Measurements from ENCODE around the gene SMAD3. TPM values are rescaled to one million over a fixed set of nuclear protein-coding genes. Genes with fewer than 3 reads are reported as not detected.

Gene SMAD3
- total RNA-seq, 2 donors from 2014 or later: 47.9 to 78.5 TPM

DNA sequence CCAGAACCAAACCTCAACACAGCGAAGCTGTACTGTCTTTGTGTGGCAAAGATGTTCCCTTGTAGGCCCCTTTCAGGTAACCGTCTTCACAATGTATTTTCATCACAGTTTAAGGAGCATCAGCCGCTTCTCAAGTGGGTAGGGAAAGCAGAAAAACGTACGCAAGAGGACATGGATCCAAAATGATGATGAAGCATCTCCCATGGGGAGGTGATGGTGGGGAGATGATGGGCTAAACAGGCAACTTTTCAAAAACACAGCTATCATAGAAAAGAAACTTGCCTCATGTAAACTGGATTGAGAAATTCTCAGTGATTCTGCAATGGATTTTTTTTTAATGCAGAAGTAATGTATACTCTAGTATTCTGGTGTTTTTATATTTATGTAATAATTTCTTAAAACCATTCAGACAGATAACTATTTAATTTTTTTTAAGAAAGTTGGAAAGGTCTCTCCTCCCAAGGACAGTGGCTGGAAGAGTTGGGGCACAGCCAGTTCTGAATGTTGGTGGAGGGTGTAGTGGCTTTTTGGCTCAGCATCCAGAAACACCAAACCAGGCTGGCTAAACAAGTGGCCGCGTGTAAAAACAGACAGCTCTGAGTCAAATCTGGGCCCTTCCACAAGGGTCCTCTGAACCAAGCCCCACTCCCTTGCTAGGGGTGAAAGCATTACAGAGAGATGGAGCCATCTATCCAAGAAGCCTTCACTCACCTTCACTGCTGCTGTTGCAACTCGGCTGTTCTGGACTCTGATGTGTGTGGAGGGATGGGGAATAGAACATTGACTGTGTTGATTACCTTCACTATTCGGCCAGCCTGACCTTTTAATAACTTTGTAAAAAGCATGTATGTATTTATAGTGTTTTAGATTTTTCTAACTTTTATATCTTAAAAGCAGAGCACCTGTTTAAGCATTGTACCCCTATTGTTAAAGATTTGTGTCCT is 129.0 kb downstream of the SMAD3 start:
- Histone ChIP-seq H3K27me3 (replicated peaks; ENCODE audit: insufficient read depth) (no peaks in the 10 kb centered on the region), H3K4me3 (no peak overlapping the region), H3K27ac (peak overlapping the region; percentile 62 to 95), H3K4me1 (ENCODE audit: control insufficient read depth in 1 of 2, low read depth in 2 of 2) (peaks cover 20 to 85% of the 10 kb centered on the region in 2 donors), H3K36me3 (peaks cover 12% of the 10 kb centered on the region), H3K9me3 (no peaks in the 10 kb centered on the region)
- no peak for ATAC-seq (ENCODE audit: insufficient number of reproducible peaks, low FRiP score, low read depth)
- TF ChIP-seq, protein P1, sequence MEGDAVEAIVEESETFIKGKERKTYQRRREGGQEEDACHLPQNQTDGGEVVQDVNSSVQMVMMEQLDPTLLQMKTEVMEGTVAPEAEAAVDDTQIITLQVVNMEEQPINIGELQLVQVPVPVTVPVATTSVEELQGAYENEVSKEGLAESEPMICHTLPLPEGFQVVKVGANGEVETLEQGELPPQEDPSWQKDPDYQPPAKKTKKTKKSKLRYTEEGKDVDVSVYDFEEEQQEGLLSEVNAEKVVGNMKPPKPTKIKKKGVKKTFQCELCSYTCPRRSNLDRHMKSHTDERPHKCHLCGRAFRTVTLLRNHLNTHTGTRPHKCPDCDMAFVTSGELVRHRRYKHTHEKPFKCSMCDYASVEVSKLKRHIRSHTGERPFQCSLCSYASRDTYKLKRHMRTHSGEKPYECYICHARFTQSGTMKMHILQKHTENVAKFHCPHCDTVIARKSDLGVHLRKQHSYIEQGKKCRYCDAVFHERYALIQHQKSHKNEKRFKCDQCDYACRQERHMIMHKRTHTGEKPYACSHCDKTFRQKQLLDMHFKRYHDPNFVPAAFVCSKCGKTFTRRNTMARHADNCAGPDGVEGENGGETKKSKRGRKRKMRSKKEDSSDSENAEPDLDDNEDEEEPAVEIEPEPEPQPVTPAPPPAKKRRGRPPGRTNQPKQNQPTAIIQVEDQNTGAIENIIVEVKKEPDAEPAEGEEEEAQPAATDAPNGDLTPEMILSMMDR (IDR thresholded peaks at IDR 0.05): no peak
- no peak for DNase-seq (ENCODE audit: low spot score)

DNA sequence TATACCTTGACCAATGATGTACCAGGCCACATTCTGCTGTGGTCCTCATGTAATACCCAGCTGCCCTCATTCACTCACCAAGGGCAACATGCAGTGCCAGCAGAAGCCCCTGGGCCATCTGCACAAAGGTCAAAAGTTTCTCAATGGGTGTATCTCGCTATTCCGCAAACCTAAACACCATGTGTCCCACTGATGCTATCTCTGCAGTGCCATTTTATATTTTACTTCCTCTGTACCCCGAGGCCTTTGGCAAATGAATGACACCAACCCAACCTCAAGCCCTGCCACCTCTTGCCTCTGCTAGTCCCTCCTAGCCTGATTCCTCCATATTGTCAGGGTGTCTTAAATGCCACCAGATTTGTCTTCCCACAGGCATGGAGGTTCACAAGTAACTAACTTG is 129.9 kb downstream of the SMAD3 start:
- no peak for DNase-seq (ENCODE audit: low spot score)
- Histone ChIP-seq H3K4me1 (ENCODE audit: control insufficient read depth in 1 of 2, low read depth in 2 of 2) (peaks cover 22 to 84% of the 10 kb centered on the region in 2 donors), H3K4me3 (no peak overlapping the region), H3K27ac (peak overlapping the region; percentile 62 to 95), H3K27me3 (replicated peaks; ENCODE audit: insufficient read depth) (no peaks in the 10 kb centered on the region), H3K36me3 (peaks cover 12% of the 10 kb centered on the region), H3K9me3 (no peaks in the 10 kb centered on the region)
- TF ChIP-seq, protein P1 (IDR thresholded peaks at IDR 0.05): no peak
- no peak for ATAC-seq (ENCODE audit: insufficient number of reproducible peaks, low FRiP score, low read depth)

DNA sequence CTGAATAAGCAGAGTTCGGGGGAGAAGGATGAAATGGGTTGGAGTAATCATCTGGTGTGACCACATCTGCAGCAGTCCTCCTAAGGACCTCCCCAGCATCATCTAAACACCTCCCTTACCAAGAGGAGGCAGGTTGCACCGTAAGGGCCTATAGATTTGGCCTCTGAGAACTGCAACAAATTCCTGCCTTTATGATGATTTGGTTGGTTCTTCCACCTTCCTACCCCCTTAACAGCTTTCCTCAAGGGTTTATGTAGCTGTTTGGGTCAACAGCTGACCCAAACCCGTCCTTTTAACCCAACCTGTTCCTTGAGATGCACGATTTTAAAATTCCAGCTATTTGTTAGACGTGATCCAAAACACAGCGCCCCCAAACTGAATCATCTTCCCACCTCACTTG is 130.8 kb downstream of the SMAD3 start:
- H3K4me3 ChIP-seq: no peak overlapping the region
- no peak for DNase-seq (ENCODE audit: low spot score)
- peaks cover 9% of the 10 kb centered on the region for H3K36me3 ChIP-seq
- H3K27ac ChIP-seq: peak overlapping the region; percentile 10 to 35
- no peaks in the 10 kb centered on the region for H3K27me3 ChIP-seq (replicated peaks; ENCODE audit: insufficient read depth)
- ATAC-seq (ENCODE audit: insufficient number of reproducible peaks, low FRiP score, low read depth): no peak
- H3K9me3 ChIP-seq: no peaks in the 10 kb centered on the region
- peaks cover 28 to 86% of the 10 kb centered on the region in 2 donors for H3K4me1 ChIP-seq (ENCODE audit: control insufficient read depth in 1 of 2, low read depth in 2 of 2)
- TF ChIP-seq, protein P1 (IDR thresholded peaks at IDR 0.05): no peak

DNA sequence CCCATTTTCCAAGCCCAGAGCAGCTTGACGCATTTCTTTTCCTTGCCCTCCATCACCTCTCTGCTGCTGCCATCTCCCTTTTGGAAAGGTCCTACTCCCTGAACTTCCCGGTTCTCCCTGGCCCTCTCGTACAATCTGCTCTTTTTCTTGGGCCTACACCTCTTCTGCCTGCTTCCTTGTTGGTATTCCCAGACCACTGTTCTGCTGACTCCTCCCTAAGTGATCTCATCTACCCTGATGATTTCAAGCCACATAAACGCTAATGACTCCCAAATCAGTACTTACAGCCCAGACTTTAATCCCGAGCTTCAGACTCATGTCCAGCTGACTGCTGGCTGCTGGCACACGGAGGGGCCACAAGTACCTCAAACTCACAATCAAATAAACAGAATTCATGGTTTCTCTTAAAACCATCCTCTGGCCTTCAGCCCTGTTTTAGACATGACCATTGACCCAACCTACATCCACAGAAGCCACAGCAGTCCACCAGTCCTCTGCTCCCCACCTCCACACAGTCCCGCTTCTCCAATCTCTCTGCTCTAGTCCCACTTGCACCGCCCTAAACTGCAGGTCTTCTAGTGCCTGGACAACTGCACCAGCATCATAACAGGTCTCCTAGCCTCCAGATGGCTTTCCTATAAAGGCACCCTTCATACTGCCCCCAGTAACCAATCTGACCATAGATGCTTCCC is 131.4 kb downstream of the SMAD3 start:
- no peak overlapping the region for H3K4me3 ChIP-seq
- TF ChIP-seq, protein P1 (IDR thresholded peaks at IDR 0.05): no peak
- peak; percentile 23 for ATAC-seq (ENCODE audit: insufficient number of reproducible peaks, low FRiP score, low read depth)
- H3K9me3 ChIP-seq: no peaks in the 10 kb centered on the region
- no peaks in the 10 kb centered on the region for H3K27me3 ChIP-seq (replicated peaks; ENCODE audit: insufficient read depth)
- H3K36me3 ChIP-seq: peaks cover 3% of the 10 kb centered on the region
- H3K4me1 ChIP-seq (ENCODE audit: control insufficient read depth in 1 of 2, low read depth in 2 of 2): peaks cover 33 to 92% of the 10 kb centered on the region in 2 donors
- H3K27ac ChIP-seq: peak overlapping the region; percentile 10 to 35
- no peak for DNase-seq (ENCODE audit: low spot score)

DNA sequence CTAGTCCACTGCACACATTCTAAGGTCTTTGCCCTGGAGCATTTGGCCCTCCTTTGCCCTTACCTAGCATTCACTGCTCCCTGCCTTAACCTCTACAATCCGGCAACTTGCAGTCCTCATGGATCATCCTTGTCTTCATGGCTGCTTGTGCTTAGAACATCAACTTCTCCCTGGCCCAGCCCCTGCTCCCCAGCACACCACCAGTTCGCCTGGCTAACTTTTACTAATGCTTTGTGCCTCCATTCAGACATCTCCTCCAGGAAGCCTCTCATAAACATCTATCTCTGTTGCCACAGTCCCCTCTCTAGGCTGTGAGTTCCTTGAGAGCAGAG is 131.9 kb downstream of the SMAD3 start:
- H3K27me3 ChIP-seq (replicated peaks; ENCODE audit: insufficient read depth): no peaks in the 10 kb centered on the region
- TF ChIP-seq, protein P1 (IDR thresholded peaks at IDR 0.05): no peak
- DNase-seq (ENCODE audit: low spot score): no peak
- no peaks in the 10 kb centered on the region for H3K9me3 ChIP-seq
- H3K36me3 ChIP-seq: no peaks in the 10 kb centered on the region
- no peak overlapping the region for H3K4me3 ChIP-seq
- H3K4me1 ChIP-seq (ENCODE audit: control insufficient read depth in 1 of 2, low read depth in 2 of 2): peaks cover 33 to 92% of the 10 kb centered on the region in 2 donors
- H3K27ac ChIP-seq: peak overlapping the region in 1 of 2 donors; percentile 35
- ATAC-seq (ENCODE audit: insufficient number of reproducible peaks, low FRiP score, low read depth): no peak
